ENCODE measurements around the gene KIDINS220. TPM values are rescaled to one million over a fixed set of nuclear protein-coding genes. Genes with fewer than 3 reads are reported as not detected.

Gene KIDINS220
- total and polyA plus RNA-seq, 2 experiments from 2014 or later = 12.8 to 38.2 TPM

- no peak for TF ChIP-seq CREB1 (CRISPR knock-in tag; IDR thresholded peaks at IDR 0.05; ENCODE audit: low read depth)
- no peak for TF ChIP-seq ZNF114 (CRISPR knock-in tag; IDR thresholded peaks at IDR 0.05)
- no peak for TF ChIP-seq POLR2AphosphoS5 (IDR thresholded peaks at IDR 0.05; ENCODE audit: low read depth)
- no peak for TF ChIP-seq REST (IDR thresholded peaks at IDR 0.05; ENCODE audit: unreplicated experiment)
- TF ChIP-seq NANOG (IDR thresholded peaks at IDR 0.05; ENCODE audit: borderline replicate concordance) = no peak
- TF ChIP-seq STAT1 (IDR thresholded peaks at IDR 0.05; ENCODE audit: unreplicated experiment) = no peak
- TF ChIP-seq EZH2phosphoT487 (IDR thresholded peaks at IDR 0.05; ENCODE audit: unreplicated experiment) = no peak
- TF ChIP-seq CTCF (conservative IDR thresholded peaks at IDR 0.05; ENCODE audit: low read depth in 2 of 2) = no peak
- no peak for TF ChIP-seq JUNB (IDR thresholded peaks at IDR 0.05; ENCODE audit: unreplicated experiment)
- no peak for TF ChIP-seq ETS1 (IDR thresholded peaks at IDR 0.05)
- TF ChIP-seq ZNF331 (CRISPR knock-in tag; IDR thresholded peaks at IDR 0.05; ENCODE audit: low read depth) = no peak
- TF ChIP-seq ZNF462 (CRISPR knock-in tag; IDR thresholded peaks at IDR 0.05) = no peak
- TF ChIP-seq EZH2 (IDR thresholded peaks at IDR 0.05; ENCODE audit: low read depth, unreplicated experiment) = no peak
- Histone ChIP-seq H3K36me3 (ENCODE audit: insufficient read depth) (no peaks in the 10 kb centered on the region), H3K27ac (ENCODE audit: low read depth) (no peak overlapping the region), H3K27me3 (ENCODE audit: insufficient read depth) (no peaks in the 10 kb centered on the region), H3F3A (replicated peaks; ENCODE audit: low read depth) (no peaks in the 10 kb centered on the region), H3K4me3 (no peak overlapping the region), H3K4me2 (no peak overlapping the region), H4K20me1 (replicated peaks; ENCODE audit: insufficient read depth) (no peaks in the 10 kb centered on the region), H3K79me2 (replicated peaks; ENCODE audit: insufficient read depth) (no peaks in the 10 kb centered on the region), H3K9me2 (ENCODE audit: insufficient read depth) (no peaks in the 10 kb centered on the region), H2AFZ (no peak overlapping the region), H3K4me1 (ENCODE audit: insufficient read depth) (no peaks in the 10 kb centered on the region)
- Mint-ChIP-seq H3K27me3 (ENCODE audit: insufficient read depth, low read depth, poor library complexity) (no peaks in the 10 kb centered on the region), H3K9me3 (no peaks in the 10 kb centered on the region), H3K36me3 (ENCODE audit: low read depth) (no peaks in the 10 kb centered on the region), H3K4me3 (no peak overlapping the region), H3K27ac (no peak overlapping the region), H3K4me1 (peaks cover 4% of the 10 kb centered on the region)
- no peak for ATAC-seq
- DNase-seq (ENCODE audit: low spot score) = no peak
Measured at GRCh38 chr2:8725838-8726237, 111.6 kb downstream of the KIDINS220 start.

All from GM23338 (cell line).